GM12865 (cell line): Measurements from ENCODE around the gene HAUS8.

Experiments
- DNase-seq: peaks from one replicate; pipeline ENCODE4 v3.0.0; 2010; ENCODE audit warnings: low read depth
- H3K4me3 ChIP-seq: 2 replicates; pipeline ENCODE4 v1.5.1; 2011; ENCODE audit warnings: mild to moderate bottlenecking, low read depth, low read length, control low read depth
- CTCF ChIP-seq: IDR thresholded peaks from 2 replicates; pipeline ENCODE4 v1.5.1; 2011; ENCODE audit warnings: low read length, control low read depth, low read depth, inconsistent platforms; ENCODE audit not compliant: insufficient read depth; ENCODE audit errors: missing control alignments

The HAUS8 gene

DNA sequence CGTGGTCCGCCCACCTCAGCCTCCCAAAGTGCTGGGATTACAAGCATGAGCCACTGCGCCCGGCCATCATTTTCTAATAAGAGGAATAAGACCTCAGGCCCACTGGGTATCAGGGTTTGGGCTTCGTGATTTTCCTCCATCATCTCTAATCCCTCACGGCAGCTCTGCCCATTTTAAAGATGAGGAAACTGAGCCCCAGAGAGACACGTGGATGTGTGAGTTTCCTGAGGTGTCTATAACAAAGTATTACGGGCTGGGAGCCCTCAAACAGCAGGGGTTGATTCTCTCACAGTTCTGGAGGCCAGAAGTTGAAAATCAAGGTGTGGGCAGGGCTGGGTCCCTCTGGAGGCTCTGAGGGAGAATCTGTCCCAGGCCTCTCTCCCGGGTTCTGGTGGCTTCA lies 34.0 kb upstream of the HAUS8 start:
- no peak for TF ChIP-seq CTCF
- no peak for DNase-seq
- H3K4me3 ChIP-seq: peak overlapping the region; percentile 45

DNA sequence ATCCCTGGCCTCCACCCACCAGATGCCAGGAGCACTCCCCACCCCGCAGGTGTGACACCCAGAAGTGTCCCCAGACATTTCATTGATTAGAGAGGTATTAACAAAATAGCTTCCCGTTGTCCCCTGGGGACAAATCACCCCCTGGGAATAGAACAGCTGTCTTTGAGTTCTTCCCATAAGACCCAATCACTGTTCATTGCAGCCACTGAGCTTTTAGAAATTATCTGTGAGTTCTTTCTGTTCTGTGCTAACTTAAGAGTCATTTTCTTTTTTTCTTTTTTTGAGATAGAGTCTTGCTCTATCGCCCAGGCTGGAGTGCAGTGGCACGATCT lies 33.2 kb upstream of the HAUS8 start:
- peak; percentile 39 for DNase-seq
- no peak for TF ChIP-seq CTCF
- H3K4me3 ChIP-seq: no peak overlapping the region

GRCh38 chr19:17107546-17108452 lies 32.5 kb upstream of the HAUS8 start:
- peak; percentile 59 for DNase-seq
- peak overlapping the region; percentile 33 for H3K4me3 ChIP-seq
- no peak for TF ChIP-seq CTCF

GRCh38 chr19:17106964-17107363 lies 31.7 kb upstream of the HAUS8 start:
- DNase-seq: peak; percentile 51
- peak overlapping the region; percentile 33 for H3K4me3 ChIP-seq

DNA sequence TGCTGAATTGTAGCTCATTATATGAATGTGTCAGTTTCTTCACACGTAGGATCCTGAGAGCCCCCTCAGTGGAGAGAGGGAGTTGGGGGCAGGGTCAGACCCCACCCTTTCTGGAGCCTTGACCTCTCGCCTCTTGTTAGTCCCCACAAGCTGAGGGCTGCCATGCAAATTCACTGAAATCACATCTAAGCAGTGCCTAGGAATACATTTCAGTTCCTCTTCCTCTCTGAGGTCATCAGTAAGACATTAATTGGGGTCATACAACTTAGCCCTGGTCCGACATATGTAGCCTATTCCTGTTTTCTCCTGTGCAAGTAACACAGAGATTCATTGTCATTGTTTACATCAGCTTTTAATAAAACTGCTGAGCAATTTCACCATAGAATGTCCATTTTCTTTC lies 30.3 kb upstream of the HAUS8 start:
- no peak for TF ChIP-seq CTCF
- DNase-seq: peak; percentile 69
- no peak overlapping the region for H3K4me3 ChIP-seq

DNA sequence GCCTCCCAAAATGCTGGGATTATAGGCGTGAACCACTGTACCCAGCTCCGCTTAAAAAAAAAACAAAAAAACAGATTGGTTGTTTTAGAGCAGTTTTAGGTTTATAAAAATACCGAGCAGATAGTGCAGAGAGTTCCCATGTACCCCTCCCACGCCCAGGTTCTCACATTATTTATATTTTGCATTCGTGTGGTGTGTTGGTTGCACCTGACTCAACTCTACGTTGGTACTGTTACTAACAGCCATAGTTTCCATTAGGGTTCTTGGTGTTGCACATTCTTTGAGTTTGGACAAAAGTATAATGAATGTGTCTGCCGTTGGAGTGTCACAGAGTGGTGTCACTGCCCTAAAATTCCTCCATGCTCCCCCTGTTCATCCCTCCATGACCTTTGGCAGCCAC lies 29.4 kb upstream of the HAUS8 start:
- H3K4me3 ChIP-seq: no peak overlapping the region; the same call in none of the 2 replicates
- DNase-seq: peak; percentile 50
- TF ChIP-seq CTCF: no peak

DNA sequence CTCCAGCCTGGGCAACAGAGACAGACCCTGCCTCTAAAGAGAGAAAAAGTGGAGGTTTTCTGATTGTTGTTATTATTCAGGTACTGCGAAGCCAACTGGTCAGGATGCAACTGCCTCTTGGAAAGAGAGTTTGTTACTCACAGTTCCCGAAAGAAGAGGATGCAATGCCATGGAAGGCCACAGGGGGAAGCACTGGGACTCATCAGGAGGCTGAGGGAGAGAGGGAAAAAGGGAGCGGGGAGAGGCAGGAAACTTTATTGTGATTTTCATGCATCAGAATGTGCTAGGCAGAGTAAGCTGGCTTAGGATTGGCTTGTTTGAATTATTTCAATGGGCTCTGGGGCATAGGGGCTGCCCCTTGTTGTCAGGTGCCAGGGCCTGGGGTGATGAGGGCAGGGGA lies 27.9 kb upstream of the HAUS8 start:
- DNase-seq: no peak
- TF ChIP-seq CTCF: peak; percentile 60
- H3K4me3 ChIP-seq: no peak overlapping the region
